CD4-positive, CD25-positive, alpha-beta regulatory T cell (primary cell): ENCODE results near the gene YWHAG. TPM values are rescaled to one million over a fixed set of nuclear protein-coding genes. Genes with fewer than 3 reads are reported as not detected.
"Not testable (repeated sequence)": the region's sequence is repeated elsewhere in the genome, so short reads cannot be mapped to it uniquely, and the experiment has no call there.

ENCODE experiments used
- ATAC-seq, 2 donors: fragments of 150-1000 bp; cut with Tn5 transposase; one replicate each; pipeline ENCODE4 v1.10.0; 2021; ENCODE audit warnings: low read depth in 2 of 2, moderate number of reproducible peaks in 2 of 2, moderate library complexity in 1 of 2
- DNase-seq, 3 donors: peaks; one replicate each; pipeline versions ENCODE4 v3.0.0 to v3.0.0-alpha.2; 2012 to 2022; ENCODE audit warnings: mixed read lengths in 1 of 3
- H3K27ac ChIP-seq: one replicate; pipeline ENCODE4 v1.7.0; 2013; ENCODE audit warnings: mild to moderate bottlenecking, low read length; ENCODE audit not compliant: insufficient read depth, poor library complexity, severe bottlenecking
- H3K27me3 ChIP-seq: one replicate; pipeline ENCODE4 v1.7.0; 2013; ENCODE audit warnings: low read length; ENCODE audit not compliant: control insufficient read depth, insufficient read depth
- H3K36me3 ChIP-seq: one replicate; pipeline ENCODE4 v1.7.0; 2013; ENCODE audit warnings: mild to moderate bottlenecking, low read length, moderate library complexity; ENCODE audit not compliant: control insufficient read depth, insufficient read depth
- H3K4me1 ChIP-seq: 2 replicates; pipeline ENCODE4 v1.7.0; 2013; ENCODE audit warnings: mild to moderate bottlenecking, low read length; ENCODE audit not compliant: insufficient read depth, control insufficient read depth, poor library complexity, severe bottlenecking
- H3K4me3 ChIP-seq: one replicate; pipeline ENCODE4 v1.7.0; 2013; ENCODE audit warnings: low read depth, mild to moderate bottlenecking, low read length, moderate library complexity
- H3K9me3 ChIP-seq, 2 experiments: 1 replicate in 1 of 2; 2 replicates in 1 of 2; pipeline ENCODE4 v1.7.0; 2013; ENCODE audit warnings: low read length in 2 of 2, mild to moderate bottlenecking in 1 of 2, moderate library complexity in 1 of 2; ENCODE audit not compliant: control insufficient read depth in 2 of 2
- H3K27ac Mint-ChIP-seq, 3 donors: one replicate each; pipeline ENCODE4 v1.8.0; 2020 to 2022; ENCODE audit warnings: mild to moderate bottlenecking in 3 of 3, mixed read lengths in 3 of 3, moderate library complexity in 2 of 3
- H3K27me3 Mint-ChIP-seq: one replicate; pipeline ENCODE4 v1.8.0; 2022; ENCODE audit warnings: mild to moderate bottlenecking, mixed read lengths
- H3K36me3 Mint-ChIP-seq: one replicate; pipeline ENCODE4 v1.8.0; 2020; ENCODE audit warnings: mixed read lengths
- H3K4me1 Mint-ChIP-seq, 4 donors: one replicate each; pipeline ENCODE4 v1.8.0; 2020 to 2022; ENCODE audit warnings: mixed read lengths in 4 of 4, mild to moderate bottlenecking in 1 of 4
- H3K4me3 Mint-ChIP-seq, 4 donors: one replicate each; pipeline ENCODE4 v1.8.0; 2020 to 2022; ENCODE audit warnings: mild to moderate bottlenecking in 4 of 4, mixed read lengths in 4 of 4, moderate library complexity in 3 of 4
- H3K9me3 Mint-ChIP-seq, 7 donors: one replicate each; pipeline ENCODE4 v1.8.0; 2020 to 2022; ENCODE audit warnings: mixed read lengths in 7 of 7, mild to moderate bottlenecking in 3 of 7, moderate library complexity in 2 of 7
- polyA plus RNA-seq, 4 donors: library from polyadenylated mRNA; unstranded; fragments of 300-500 nt; fragmentation: Illumina TruSeq; gene quantifications; one replicate each; pipeline ENCODE4 v1.2.3, GENCODE V29; 2021
- total RNA-seq: library from RNA; stranded (reverse); gene quantifications from one replicate; pipeline ENCODE4 v1.2.3, GENCODE V29; 2022

Gene YWHAG
- total and polyA plus RNA-seq, 5 donors from 2014 or later: 1.7 to 36.6 (median 2.2) TPM

DNA sequence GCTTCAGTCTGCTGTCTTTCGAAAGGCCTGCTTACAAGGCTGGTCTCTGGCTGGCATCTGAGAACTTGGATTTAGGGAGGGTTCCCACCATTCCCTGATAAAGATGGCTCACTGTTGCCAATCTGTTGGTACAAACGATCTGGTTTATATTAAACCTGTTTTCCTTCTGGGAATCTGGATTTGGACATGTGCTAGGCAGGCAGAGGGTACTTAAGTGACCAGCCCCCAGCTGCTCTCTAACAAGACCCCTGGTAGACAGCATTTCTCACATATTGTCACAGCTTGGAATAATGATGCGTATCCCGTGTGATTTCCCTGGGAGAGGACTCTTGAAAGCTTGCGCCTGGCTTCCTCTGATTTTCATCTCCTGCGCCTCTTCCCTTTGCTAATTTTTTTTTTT lies 21.6 kb downstream of the YWHAG start:
- peaks cover 35 to 70% (median 48%) of the 10 kb centered on the region in 4 donors for H3K4me1 Mint-ChIP-seq
- peaks cover 28% of the 10 kb centered on the region for H3K36me3 Mint-ChIP-seq
- ATAC-seq (no peak), DNase-seq (no peak)
- Histone ChIP-seq H3K27me3 (no peaks in the 10 kb centered on the region), H3K27ac (no peak overlapping the region), H3K36me3 (peaks cover 10% of the 10 kb centered on the region), H3K4me1 (peaks cover 4% of the 10 kb centered on the region), H3K9me3 (no peaks in the 10 kb centered on the region), H3K4me3 (no peak overlapping the region)
- H3K27ac Mint-ChIP-seq: peak overlapping the region in 2 of 3 donors; percentile 56 to 71
- H3K27me3 Mint-ChIP-seq: no peaks in the 10 kb centered on the region
- no peak overlapping the region for H3K4me3 Mint-ChIP-seq
- H3K9me3 Mint-ChIP-seq: no peaks in the 10 kb centered on the region

DNA sequence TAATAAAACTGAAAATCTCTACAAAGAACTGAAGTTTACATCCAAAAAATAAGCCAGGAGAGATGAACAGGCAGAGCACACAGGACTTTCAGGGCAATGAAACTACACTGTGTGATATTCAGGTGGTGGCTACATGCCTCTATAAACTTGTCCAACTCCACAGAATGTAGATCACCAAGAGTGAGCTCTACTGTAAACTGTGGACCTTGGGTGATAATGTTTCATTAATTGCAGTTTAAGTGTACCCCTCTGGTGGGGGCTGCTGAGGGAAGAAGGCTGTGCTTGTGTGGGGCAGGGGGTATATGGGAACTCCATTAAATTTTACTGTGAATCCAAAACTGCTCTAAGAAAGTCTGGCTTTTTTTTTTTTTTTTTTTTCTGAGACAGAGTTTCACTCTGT lies 22.7 kb downstream of the YWHAG start:
- H3K27me3 ChIP-seq: no peaks in the 10 kb centered on the region
- Mint-ChIP-seq H3K4me3 (no peak overlapping the region), H3K27me3 (no peaks in the 10 kb centered on the region), H3K27ac (peak overlapping the region; percentile 26 to 78 (median 26)), H3K9me3 (no peaks in the 10 kb centered on the region), H3K4me1 (peaks cover 28 to 70% (median 46%) of the 10 kb centered on the region in 4 donors), H3K36me3 (peaks cover 23% of the 10 kb centered on the region)
- no peaks in the 10 kb centered on the region for H3K4me1 ChIP-seq
- DNase-seq (no peak), ATAC-seq (no peak)
- H3K9me3 ChIP-seq: no peaks in the 10 kb centered on the region
- H3K27ac ChIP-seq: no peak overlapping the region
- no peak overlapping the region for H3K4me3 ChIP-seq
- H3K36me3 ChIP-seq: peaks cover 14% of the 10 kb centered on the region

DNA sequence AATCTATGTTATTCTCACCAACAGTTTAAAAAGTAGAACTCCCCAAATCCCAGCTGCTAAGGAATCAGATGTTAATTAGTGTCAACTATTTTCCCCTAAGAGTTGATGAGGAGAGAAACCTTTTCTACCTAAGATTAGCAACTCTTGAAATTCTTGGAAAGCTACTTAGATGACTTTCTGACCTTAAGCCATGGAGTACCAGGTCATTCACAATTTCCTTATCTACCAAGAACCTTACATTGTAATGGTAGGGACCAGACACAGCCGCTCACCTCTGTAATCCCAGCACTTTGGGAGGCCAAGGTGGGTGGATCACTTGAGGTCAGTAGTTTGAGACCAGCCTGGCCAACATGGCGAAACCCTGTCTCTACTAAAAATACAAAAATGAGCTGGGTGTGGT lies 23.4 kb downstream of the YWHAG start:
- not testable (repeated sequence) for H3K4me3 ChIP-seq, H3K27me3 Mint-ChIP-seq, H3K27ac ChIP-seq, ATAC-seq, H3K9me3 Mint-ChIP-seq, H3K27me3 ChIP-seq, H3K4me3 Mint-ChIP-seq, H3K9me3 ChIP-seq, H3K4me1 ChIP-seq, DNase-seq
- peak overlapping the region in 1 of 3 donors; percentile 26 for H3K27ac Mint-ChIP-seq
- H3K36me3 Mint-ChIP-seq: peaks cover 19% of the 10 kb centered on the region
- peaks cover 15% of the 10 kb centered on the region for H3K36me3 ChIP-seq
- peaks cover 24 to 64% (median 47%) of the 10 kb centered on the region in 4 donors for H3K4me1 Mint-ChIP-seq

DNA sequence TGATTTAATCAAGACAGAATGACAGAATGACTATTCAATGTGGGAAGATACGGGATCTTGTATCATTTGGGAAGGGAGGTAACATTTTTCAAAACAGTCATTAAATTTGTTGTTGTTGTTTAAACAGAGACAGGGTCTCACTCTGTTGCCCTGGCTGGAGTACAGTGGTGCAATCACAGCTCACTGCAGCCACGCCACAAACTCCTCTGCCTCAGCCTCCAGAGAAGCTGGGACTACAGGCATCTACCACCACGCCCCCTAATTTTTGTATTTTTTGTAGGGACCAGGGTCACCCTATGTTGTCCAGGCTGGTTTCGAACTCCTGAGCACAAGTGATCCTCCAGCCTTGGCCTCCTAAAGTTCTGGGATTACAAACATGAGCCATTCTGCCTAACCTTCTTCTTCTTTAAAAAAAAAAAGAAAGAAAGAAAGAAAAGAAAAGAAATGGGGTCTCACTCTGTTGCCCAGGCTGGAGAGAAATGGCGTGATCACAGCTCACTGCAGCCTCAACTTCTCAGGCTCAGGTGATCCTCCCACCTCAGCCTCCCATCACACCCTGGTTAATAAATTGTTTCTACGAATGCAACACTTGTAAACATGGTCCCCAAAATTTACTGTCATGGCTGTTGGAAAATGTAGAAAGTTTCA lies 24.3 kb downstream of the YWHAG start:
- H3K4me1 ChIP-seq: no peaks in the 10 kb centered on the region
- no peaks in the 10 kb centered on the region for H3K27me3 ChIP-seq
- peaks cover 19 to 63% (median 47%) of the 10 kb centered on the region in 4 donors for H3K4me1 Mint-ChIP-seq
- DNase-seq (no peak), ATAC-seq (no peak)
- H3K9me3 Mint-ChIP-seq: no peaks in the 10 kb centered on the region
- H3K27ac Mint-ChIP-seq: peak overlapping the region in 1 of 3 donors; percentile 69
- no peak overlapping the region for H3K27ac ChIP-seq
- H3K4me3 Mint-ChIP-seq: no peak overlapping the region
- H3K9me3 ChIP-seq: no peaks in the 10 kb centered on the region
- H3K36me3 ChIP-seq: peaks cover 22% of the 10 kb centered on the region
- peaks cover 19% of the 10 kb centered on the region for H3K36me3 Mint-ChIP-seq
- no peak overlapping the region for H3K4me3 ChIP-seq
- H3K27me3 Mint-ChIP-seq: no peaks in the 10 kb centered on the region

DNA sequence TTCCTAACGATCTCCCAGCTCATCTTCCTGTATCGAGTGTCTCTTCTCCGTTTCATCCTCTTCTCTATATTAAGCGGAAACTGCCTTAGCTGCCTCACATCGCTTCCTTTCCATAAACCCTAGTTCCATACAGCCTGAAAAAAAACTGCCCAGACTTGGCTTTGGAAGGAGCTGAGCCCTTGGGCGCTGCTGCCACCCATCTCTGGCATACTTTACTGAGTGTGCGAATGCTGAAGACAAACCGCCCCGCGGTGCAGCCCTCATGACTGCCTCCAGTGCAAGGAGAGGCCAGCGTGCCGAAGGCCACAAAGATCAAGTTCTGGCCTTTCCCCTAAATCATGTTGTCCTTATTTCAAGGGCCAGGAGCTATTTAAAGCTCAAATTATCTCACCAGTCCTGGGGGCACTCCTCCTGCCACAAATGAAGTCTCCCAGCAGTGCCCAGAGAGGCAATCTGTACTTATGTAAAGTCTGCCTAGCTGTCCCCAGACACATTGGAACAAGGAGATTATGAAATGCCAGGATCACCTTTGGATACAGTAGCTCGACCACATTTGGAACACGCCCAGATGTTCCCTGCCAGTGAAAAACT lies 25.2 kb downstream of the YWHAG start:
- no peak overlapping the region for H3K4me3 ChIP-seq
- H3K27me3 ChIP-seq: no peaks in the 10 kb centered on the region
- no peak overlapping the region for H3K27ac ChIP-seq
- peaks cover 25% of the 10 kb centered on the region for H3K36me3 Mint-ChIP-seq
- no peak for ATAC-seq
- no peaks in the 10 kb centered on the region for H3K9me3 Mint-ChIP-seq
- H3K4me1 Mint-ChIP-seq: peaks cover 19 to 64% (median 50%) of the 10 kb centered on the region in 4 donors
- peaks cover 29% of the 10 kb centered on the region for H3K36me3 ChIP-seq
- DNase-seq: no peak
- no peak overlapping the region for H3K4me3 Mint-ChIP-seq
- H3K27ac Mint-ChIP-seq: peak overlapping the region in 1 of 3 donors; percentile 69
- H3K9me3 ChIP-seq: no peaks in the 10 kb centered on the region
- no peaks in the 10 kb centered on the region for H3K27me3 Mint-ChIP-seq
- H3K4me1 ChIP-seq: no peaks in the 10 kb centered on the region

DNA sequence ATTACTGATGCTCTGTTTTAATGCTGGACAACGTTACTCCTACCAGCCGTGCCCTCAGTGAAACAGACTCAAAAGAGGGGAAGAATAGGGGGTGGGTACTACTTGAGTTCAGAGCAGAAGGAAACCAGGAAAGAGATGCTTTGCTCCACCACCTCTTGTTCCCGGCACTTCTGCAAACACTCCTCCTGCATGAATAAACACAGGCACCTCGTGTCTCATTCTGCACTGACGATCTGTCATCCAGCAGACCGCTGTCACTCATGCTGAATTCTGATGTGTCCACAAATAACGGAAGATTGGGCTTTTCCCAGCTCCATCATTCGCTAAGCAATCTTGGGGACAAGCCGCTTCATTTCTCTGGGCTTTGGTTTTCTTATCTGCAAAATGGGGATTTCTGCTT lies 26.7 kb downstream of the YWHAG start:
- Histone ChIP-seq H3K4me1 (no peaks in the 10 kb centered on the region), H3K9me3 (no peaks in the 10 kb centered on the region), H3K27me3 (no peaks in the 10 kb centered on the region), H3K4me3 (no peak overlapping the region), H3K36me3 (peaks cover 39% of the 10 kb centered on the region), H3K27ac (no peak overlapping the region)
- H3K4me3 Mint-ChIP-seq: no peak overlapping the region
- no peaks in the 10 kb centered on the region for H3K9me3 Mint-ChIP-seq
- H3K27me3 Mint-ChIP-seq: no peaks in the 10 kb centered on the region
- peaks cover 32% of the 10 kb centered on the region for H3K36me3 Mint-ChIP-seq
- H3K27ac Mint-ChIP-seq: peak overlapping the region in 2 of 3 donors; percentile 74 to 80
- DNase-seq: no peak
- ATAC-seq: no peak
- peaks cover 9 to 52% (median 47%) of the 10 kb centered on the region in 4 donors for H3K4me1 Mint-ChIP-seq

DNA sequence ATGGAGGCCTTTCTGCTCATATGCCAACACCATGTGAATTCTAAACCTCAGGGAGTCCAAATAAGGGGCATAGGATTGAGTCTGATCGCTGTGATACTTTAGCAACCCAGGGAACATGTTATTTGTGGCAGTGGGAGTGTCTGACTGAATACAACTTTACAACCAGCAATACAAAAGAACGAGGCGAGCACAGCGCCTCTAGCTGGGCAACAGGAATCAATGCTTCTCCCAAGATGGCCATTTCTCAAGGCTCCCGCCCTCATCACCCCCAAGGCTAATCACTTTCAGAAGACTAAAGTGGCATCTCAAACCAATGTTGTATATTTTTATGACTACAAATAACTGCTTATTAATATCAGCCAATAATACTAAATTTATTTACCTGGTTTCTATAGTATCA lies 28.1 kb downstream of the YWHAG start:
- no peak for ATAC-seq
- Mint-ChIP-seq H3K4me3 (no peak overlapping the region), H3K4me1 (peaks cover 8 to 49% (median 43%) of the 10 kb centered on the region in 4 donors), H3K27ac (peak overlapping the region in 1 of 3 donors; percentile 4), H3K27me3 (no peaks in the 10 kb centered on the region), H3K9me3 (no peaks in the 10 kb centered on the region), H3K36me3 (peaks cover 40% of the 10 kb centered on the region)
- H3K4me3 ChIP-seq: no peak overlapping the region
- H3K36me3 ChIP-seq: peaks cover 42% of the 10 kb centered on the region
- H3K27me3 ChIP-seq: no peaks in the 10 kb centered on the region
- H3K27ac ChIP-seq: no peak overlapping the region
- DNase-seq: no peak
- no peaks in the 10 kb centered on the region for H3K4me1 ChIP-seq
- H3K9me3 ChIP-seq: no peaks in the 10 kb centered on the region

DNA sequence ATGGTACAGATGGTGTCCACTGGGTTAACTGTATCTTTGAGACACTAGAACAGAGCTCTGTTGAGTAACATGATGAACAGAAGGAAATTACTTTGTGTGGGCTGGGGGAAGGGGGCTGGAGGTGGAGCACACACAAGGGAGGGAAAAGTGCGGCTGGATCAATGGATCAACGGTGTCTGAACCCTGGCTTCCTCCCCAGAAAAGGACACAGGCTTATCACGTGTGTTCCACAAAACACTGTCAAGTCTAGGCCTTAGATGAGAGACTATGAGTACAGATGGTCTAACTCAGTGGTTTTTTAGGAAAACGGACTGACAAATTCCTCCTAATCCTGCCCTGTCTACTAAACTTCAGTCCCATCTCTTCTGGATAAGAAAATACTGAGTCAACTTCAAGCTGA lies 28.5 kb downstream of the YWHAG start:
- no peaks in the 10 kb centered on the region for H3K27me3 Mint-ChIP-seq
- H3K9me3 Mint-ChIP-seq: no peaks in the 10 kb centered on the region
- peak overlapping the region in 2 of 3 donors; percentile 4 to 69 for H3K27ac Mint-ChIP-seq
- H3K36me3 Mint-ChIP-seq: peaks cover 40% of the 10 kb centered on the region
- H3K4me3 Mint-ChIP-seq: no peak overlapping the region
- Histone ChIP-seq H3K27me3 (no peaks in the 10 kb centered on the region), H3K9me3 (no peaks in the 10 kb centered on the region), H3K36me3 (peaks cover 42% of the 10 kb centered on the region), H3K4me1 (no peaks in the 10 kb centered on the region), H3K27ac (no peak overlapping the region), H3K4me3 (no peak overlapping the region)
- H3K4me1 Mint-ChIP-seq: peaks cover 8 to 49% (median 43%) of the 10 kb centered on the region in 4 donors
- DNase-seq (no peak), ATAC-seq (no peak)
